Mucosa of gallbladder (tissue), 1 donor: ENCODE measurements around the gene UBE2R2. TPM values are rescaled to one million over a fixed set of nuclear protein-coding genes. Genes with fewer than 3 reads are reported as not detected.
A peak's percentile ranks its signal among the peaks of the same experiment; 100 is the strongest.
"Not testable (repeated sequence)": the region's sequence is repeated elsewhere in the genome, so short reads cannot be mapped to it uniquely, and the experiment has no call there.

Source experiments
- DNase-seq: peaks from one replicate; pipeline ENCODE4 v3.0.0-alpha.2; 2020; ENCODE audit warnings: low spot score
- total RNA-seq: library from RNA; stranded (reverse); gene quantifications from one replicate; pipeline ENCODE4 v1.2.1, GENCODE V29; 2021
- donor health status: DM: no; HTN: no; CAD: no.

Gene UBE2R2
- total RNA-seq, 1 donor from 2014 or later: 42.8 TPM

- no peak for DNase-seq
Measured at GRCh38 chr9:33840381-33840780, 23.4 kb downstream of the UBE2R2 start.

GRCh38 chr9:33843312-33843961 lies 26.5 kb downstream of the UBE2R2 start:
- no peak for DNase-seq

GRCh38 chr9:33846231-33846630 lies 29.3 kb downstream of the UBE2R2 start:
- no peak for DNase-seq

GRCh38 chr9:33847894-33848205 lies 30.9 kb downstream of the UBE2R2 start:
- not testable (repeated sequence) for DNase-seq

GRCh38 chr9:33850267-33850629 lies 33.3 kb downstream of the UBE2R2 start:
- no peak for DNase-seq

GRCh38 chr9:33850677-33851076 lies 33.7 kb downstream of the UBE2R2 start:
- no peak for DNase-seq

GRCh38 chr9:33851301-33851700 lies 34.3 kb downstream of the UBE2R2 start:
- no peak for DNase-seq

- DNase-seq: peak; percentile 68
Measured at GRCh38 chr9:33852216-33852826, 35.4 kb downstream of the UBE2R2 start.

GRCh38 chr9:33856247-33856646 lies 39.3 kb downstream of the UBE2R2 start:
- DNase-seq: no peak

GRCh38 chr9:33858423-33858822 lies 41.5 kb downstream of the UBE2R2 start:
- no peak for DNase-seq

GRCh38 chr9:33860200-33860871 lies 43.4 kb downstream of the UBE2R2 start:
- no peak for DNase-seq

- no peak for DNase-seq
Measured at GRCh38 chr9:33861917-33862453, 45.0 kb downstream of the UBE2R2 start.

GRCh38 chr9:33863027-33863426 lies 46.1 kb downstream of the UBE2R2 start:
- DNase-seq: not testable (repeated sequence)

GRCh38 chr9:33867747-33868439 lies 50.9 kb downstream of the UBE2R2 start:
- DNase-seq: peak; percentile 23

- no peak for DNase-seq
Measured at GRCh38 chr9:33868440-33868973, 51.5 kb downstream of the UBE2R2 start.

GRCh38 chr9:33869243-33869642 lies 52.3 kb downstream of the UBE2R2 start:
- DNase-seq: not testable (repeated sequence)

- DNase-seq: no peak
Measured at GRCh38 chr9:33877727-33878489, 60.9 kb downstream of the UBE2R2 start.

GRCh38 chr9:33878691-33879366 lies 61.9 kb downstream of the UBE2R2 start:
- no peak for DNase-seq

- DNase-seq: no peak
Measured at GRCh38 chr9:33880211-33881089, 63.5 kb downstream of the UBE2R2 start.

GRCh38 chr9:33881635-33882034 lies 64.7 kb downstream of the UBE2R2 start:
- no peak for DNase-seq
